Panc1 (cell line): ENCODE data around the gene FGD4. TPM values are rescaled to one million over a fixed set of nuclear protein-coding genes. Genes with fewer than 3 reads are reported as not detected.
A peak's percentile ranks its signal among the peaks of the same experiment; 100 is the strongest.

Experiments
- ATAC-seq: fragments of 200-7000 bp; cut with Tn5 transposase; 2 replicates; pipeline ENCODE4 v1.9.1; 2020; ENCODE audit warnings: mild to moderate bottlenecking, moderate library complexity
- BruUV-seq: library from RNA; stranded (reverse); fragments of 400-500 nt; replicated peaks from 2 replicates; lab custom pipeline; 2021; lab: Mats Ljungman, UMichigan
- CTCF ChIA-PET: fragments of 300-600 bp; sonication (Branson Sonifier 250); formaldehyde crosslinking; loops from one replicate; lab custom pipeline; 2022; ENCODE audit warnings: antibody characterized with exemption; lab: Charles Lee
- POLR2A ChIA-PET: fragments of 300-600 bp; sonication (Branson Sonifier 250); formaldehyde crosslinking; loops from one replicate; lab custom pipeline; 2022; ENCODE audit warnings: antibody characterized with exemption; lab: Charles Lee
- DNase-seq: peaks from one replicate; pipeline ENCODE4 v3.0.0-alpha.2; 2010; ENCODE audit warnings: low read depth, low spot score
- H3K27ac ChIP-seq: 2 replicates; pipeline ENCODE4 v1.5.1; 2011; ENCODE audit warnings: mild to moderate bottlenecking, low read length, inconsistent platforms
- H3K27me3 ChIP-seq: fragments of 200-500 bp; sonication (Bioruptor generic); 2 replicates; pipeline ENCODE4 v1.6.0; 2014; ENCODE audit warnings: low read length, inconsistent platforms; ENCODE audit not compliant: control insufficient read depth, insufficient read depth
- H3K36me3 ChIP-seq: fragments of 200-500 bp; sonication (Bioruptor generic); 2 replicates; pipeline ENCODE4 v1.5.1; 2014; ENCODE audit warnings: inconsistent platforms, mild to moderate bottlenecking, low read length, moderate library complexity; ENCODE audit not compliant: control insufficient read depth, insufficient read depth
- H3K4me1 ChIP-seq: 2 replicates; pipeline ENCODE4 v1.5.1; 2011; ENCODE audit warnings: inconsistent platforms, mild to moderate bottlenecking, low read length, moderate library complexity; ENCODE audit not compliant: control insufficient read depth, insufficient read depth
- H3K4me3 ChIP-seq, 2 experiments: 2 replicates each; pipeline ENCODE4 v1.5.1; 2011 to 2012; ENCODE audit warnings: low read depth in 2 of 2, low read length in 2 of 2, mild to moderate bottlenecking in 2 of 2, inconsistent platforms in 1 of 2, moderate library complexity in 1 of 2
- H3K9me3 ChIP-seq: fragments of 200-500 bp; sonication (Bioruptor generic); 2 replicates; pipeline ENCODE4 v1.5.1; 2014; ENCODE audit warnings: low read depth, mild to moderate bottlenecking, inconsistent platforms, low read length, moderate library complexity; ENCODE audit not compliant: control insufficient read depth, insufficient read depth
- POLR2AphosphoS5 ChIP-seq: IDR thresholded peaks from 2 replicates; pipeline ENCODE4 v1.6.1; 2012; ENCODE audit warnings: mild to moderate bottlenecking, low read depth, low read length, moderate library complexity
- SIN3A ChIP-seq: IDR thresholded peaks from 2 replicates; pipeline ENCODE4 v1.6.1; 2012; ENCODE audit warnings: low read depth, mild to moderate bottlenecking, low read length, moderate library complexity, borderline replicate concordance; ENCODE audit not compliant: insufficient read depth
- TCF7L2 ChIP-seq: IDR thresholded peaks from 2 replicates; pipeline ENCODE4 v1.6.1; 2011; ENCODE audit warnings: mild to moderate bottlenecking, low read depth, low read length, inconsistent platforms
- in situ Hi-C: cut with HindIII; loops from 2 replicates; pipeline ENCODE4 v1.10.0; 2016; ENCODE audit warnings: low sequenced_read_pairs, low pct_unique_long_range_greater_than_20kb
- intact Hi-C: fragments of 100-400 bp; cut with micrococcal nuclease; formaldehyde crosslinking; loops from one replicate; pipeline ENCODE4 v1.10.0; 2022; ENCODE audit not compliant: unreplicated experiment
- total RNA-seq: library from RNA; stranded (reverse); gene quantifications from one replicate; pipeline ENCODE4 v1.2.1, GENCODE V29; 2021; ENCODE audit not compliant: unreplicated experiment
- TF ChIP-seq, protein P1 (sequence below): fragments of 450-650 bp; IDR thresholded peaks from 2 replicates; pipeline ENCODE4 v1.5.1; 2017; ENCODE audit warnings: mild to moderate bottlenecking
- TF ChIP-seq, protein P2 (sequence below), 2 experiments: IDR thresholded peaks; 2 replicates each; pipeline ENCODE4 v1.6.1; 2011 to 2012; ENCODE audit warnings: low read depth in 2 of 2, control low read depth in 1 of 2, low read length in 1 of 2, mild to moderate bottlenecking in 1 of 2, moderate library complexity in 1 of 2; ENCODE audit not compliant: insufficient read depth in 1 of 2

The FGD4 gene
- total RNA-seq, 1 experiment from 2014 or later, result 5.0 TPM

DNA sequence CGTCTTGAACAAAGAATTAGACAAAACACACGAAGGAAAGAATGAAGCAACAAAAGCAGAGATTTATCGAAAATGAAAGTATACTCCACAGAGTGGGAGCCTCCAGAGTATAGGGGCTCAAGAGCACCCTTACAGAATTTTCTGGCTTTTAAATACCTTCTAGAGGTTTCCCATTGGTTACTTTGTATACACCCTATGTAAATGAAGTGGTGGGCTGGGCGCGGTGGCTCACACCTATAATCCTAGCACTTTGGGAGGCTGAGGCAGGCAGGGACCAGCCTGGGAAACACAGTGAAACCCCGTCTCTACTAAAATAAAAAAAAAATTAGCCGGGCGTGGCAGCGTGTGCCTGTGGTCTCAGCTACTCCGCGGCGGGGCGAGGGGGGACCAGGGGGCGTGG is 266.7 kb downstream of the FGD4 start:
- ATAC-seq (0 out of 2 replicates have a peak, but pooled peaks have one; percentile 32), DNase-seq (no peak)
- in situ Hi-C loops (no loop called here), intact Hi-C loops (no loop called here)
- TF ChIP-seq SIN3A (no peak), POLR2AphosphoS5 (no peak), TCF7L2 (no peak)
- TF ChIP-seq, protein P1, sequence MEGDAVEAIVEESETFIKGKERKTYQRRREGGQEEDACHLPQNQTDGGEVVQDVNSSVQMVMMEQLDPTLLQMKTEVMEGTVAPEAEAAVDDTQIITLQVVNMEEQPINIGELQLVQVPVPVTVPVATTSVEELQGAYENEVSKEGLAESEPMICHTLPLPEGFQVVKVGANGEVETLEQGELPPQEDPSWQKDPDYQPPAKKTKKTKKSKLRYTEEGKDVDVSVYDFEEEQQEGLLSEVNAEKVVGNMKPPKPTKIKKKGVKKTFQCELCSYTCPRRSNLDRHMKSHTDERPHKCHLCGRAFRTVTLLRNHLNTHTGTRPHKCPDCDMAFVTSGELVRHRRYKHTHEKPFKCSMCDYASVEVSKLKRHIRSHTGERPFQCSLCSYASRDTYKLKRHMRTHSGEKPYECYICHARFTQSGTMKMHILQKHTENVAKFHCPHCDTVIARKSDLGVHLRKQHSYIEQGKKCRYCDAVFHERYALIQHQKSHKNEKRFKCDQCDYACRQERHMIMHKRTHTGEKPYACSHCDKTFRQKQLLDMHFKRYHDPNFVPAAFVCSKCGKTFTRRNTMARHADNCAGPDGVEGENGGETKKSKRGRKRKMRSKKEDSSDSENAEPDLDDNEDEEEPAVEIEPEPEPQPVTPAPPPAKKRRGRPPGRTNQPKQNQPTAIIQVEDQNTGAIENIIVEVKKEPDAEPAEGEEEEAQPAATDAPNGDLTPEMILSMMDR, result no peak
- TF ChIP-seq, protein P2, sequence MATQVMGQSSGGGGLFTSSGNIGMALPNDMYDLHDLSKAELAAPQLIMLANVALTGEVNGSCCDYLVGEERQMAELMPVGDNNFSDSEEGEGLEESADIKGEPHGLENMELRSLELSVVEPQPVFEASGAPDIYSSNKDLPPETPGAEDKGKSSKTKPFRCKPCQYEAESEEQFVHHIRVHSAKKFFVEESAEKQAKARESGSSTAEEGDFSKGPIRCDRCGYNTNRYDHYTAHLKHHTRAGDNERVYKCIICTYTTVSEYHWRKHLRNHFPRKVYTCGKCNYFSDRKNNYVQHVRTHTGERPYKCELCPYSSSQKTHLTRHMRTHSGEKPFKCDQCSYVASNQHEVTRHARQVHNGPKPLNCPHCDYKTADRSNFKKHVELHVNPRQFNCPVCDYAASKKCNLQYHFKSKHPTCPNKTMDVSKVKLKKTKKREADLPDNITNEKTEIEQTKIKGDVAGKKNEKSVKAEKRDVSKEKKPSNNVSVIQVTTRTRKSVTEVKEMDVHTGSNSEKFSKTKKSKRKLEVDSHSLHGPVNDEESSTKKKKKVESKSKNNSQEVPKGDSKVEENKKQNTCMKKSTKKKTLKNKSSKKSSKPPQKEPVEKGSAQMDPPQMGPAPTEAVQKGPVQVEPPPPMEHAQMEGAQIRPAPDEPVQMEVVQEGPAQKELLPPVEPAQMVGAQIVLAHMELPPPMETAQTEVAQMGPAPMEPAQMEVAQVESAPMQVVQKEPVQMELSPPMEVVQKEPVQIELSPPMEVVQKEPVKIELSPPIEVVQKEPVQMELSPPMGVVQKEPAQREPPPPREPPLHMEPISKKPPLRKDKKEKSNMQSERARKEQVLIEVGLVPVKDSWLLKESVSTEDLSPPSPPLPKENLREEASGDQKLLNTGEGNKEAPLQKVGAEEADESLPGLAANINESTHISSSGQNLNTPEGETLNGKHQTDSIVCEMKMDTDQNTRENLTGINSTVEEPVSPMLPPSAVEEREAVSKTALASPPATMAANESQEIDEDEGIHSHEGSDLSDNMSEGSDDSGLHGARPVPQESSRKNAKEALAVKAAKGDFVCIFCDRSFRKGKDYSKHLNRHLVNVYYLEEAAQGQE (IDR thresholded peaks at IDR 0.05; ENCODE audit: insufficient read depth in 1 of 2, low read depth in 2 of 2, low read length in 1 of 2), result no peak
- ChIA-PET POLR2A (interaction anchor here (0.6 kb wide), 2 partner anchors 29 to 126 kb away, joined by 6 read pairs; no protein-coding TSS in a partner anchor), CTCF (interaction anchor here (0.7 kb wide), 1 partner anchor 304 kb away, joined by 4 read pairs; no protein-coding TSS in a partner anchor)
- BruUV-seq, result no TSS peak
- Histone ChIP-seq H3K27me3 (no peaks in the 10 kb centered on the region), H3K4me3 (peak overlapping the region; percentile 25 to 32), H3K4me1 (no peaks in the 10 kb centered on the region), H3K9me3 (peaks cover 9% of the 10 kb centered on the region; the same call in 1 of the 2 replicates), H3K36me3 (no peaks in the 10 kb centered on the region), H3K27ac (0 out of 2 replicates have a peak overlapping the region, but pooled peaks have one; percentile 12)

DNA sequence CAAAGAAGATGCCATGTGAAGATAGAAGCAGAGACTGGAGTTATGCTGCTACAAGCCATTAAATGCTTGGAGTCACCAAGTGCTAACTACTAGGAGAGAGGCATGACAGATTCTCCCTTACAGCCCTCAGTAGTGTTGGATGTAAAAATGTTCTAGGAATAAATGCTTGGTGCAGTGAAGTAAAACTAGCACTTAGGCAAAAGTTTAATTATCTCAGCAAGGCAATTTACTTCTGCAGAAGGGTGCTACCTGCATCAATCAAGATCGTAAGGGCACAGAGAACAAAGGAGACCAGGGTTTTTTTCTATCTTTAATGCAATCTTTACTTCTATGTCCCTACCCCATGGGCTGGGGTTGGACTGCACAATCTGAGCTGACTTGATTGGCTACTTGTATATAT is 270.2 kb downstream of the FGD4 start:
- no peaks in the 10 kb centered on the region for H3K36me3 ChIP-seq
- intact Hi-C loops, result no loop called here
- TF ChIP-seq SIN3A, result no peak
- TF ChIP-seq TCF7L2, result no peak
- TF ChIP-seq, protein P1, result no peak
- TF ChIP-seq, protein P2 (IDR thresholded peaks at IDR 0.05; ENCODE audit: insufficient read depth in 1 of 2, low read depth in 2 of 2, low read length in 1 of 2), result no peak
- no peak for TF ChIP-seq POLR2AphosphoS5
- ChIA-PET CTCF (interaction anchor here (0.7 kb wide), 1 partner anchor 349 kb away, joined by 6 read pairs; no protein-coding TSS in a partner anchor), POLR2A (no interaction called here)
- in situ Hi-C loops, result no loop called here
- H3K4me3 ChIP-seq, result no peak overlapping the region
- H3K27me3 ChIP-seq, result no peaks in the 10 kb centered on the region
- no peak for ATAC-seq
- peaks cover 9% of the 10 kb centered on the region; the same call in 1 of the 2 replicates for H3K9me3 ChIP-seq
- no peak for DNase-seq
- 0 out of 2 replicates have a peak, but pooled peaks cover 4% of the 10 kb centered on the region for H3K4me1 ChIP-seq
- H3K27ac ChIP-seq, result no peak overlapping the region
- no TSS peak for BruUV-seq
